HG02610 (cell line): ENCODE data around the gene ASB8.

Source experiments
- ATAC-seq: cut with Tn5 transposase; IDR thresholded peaks from one replicate; pipeline ENCODE4 v1.9.1; 2021; ENCODE audit warnings: mild to moderate bottlenecking, moderate library complexity; ENCODE audit not compliant: unreplicated experiment

The ASB8 gene

DNA sequence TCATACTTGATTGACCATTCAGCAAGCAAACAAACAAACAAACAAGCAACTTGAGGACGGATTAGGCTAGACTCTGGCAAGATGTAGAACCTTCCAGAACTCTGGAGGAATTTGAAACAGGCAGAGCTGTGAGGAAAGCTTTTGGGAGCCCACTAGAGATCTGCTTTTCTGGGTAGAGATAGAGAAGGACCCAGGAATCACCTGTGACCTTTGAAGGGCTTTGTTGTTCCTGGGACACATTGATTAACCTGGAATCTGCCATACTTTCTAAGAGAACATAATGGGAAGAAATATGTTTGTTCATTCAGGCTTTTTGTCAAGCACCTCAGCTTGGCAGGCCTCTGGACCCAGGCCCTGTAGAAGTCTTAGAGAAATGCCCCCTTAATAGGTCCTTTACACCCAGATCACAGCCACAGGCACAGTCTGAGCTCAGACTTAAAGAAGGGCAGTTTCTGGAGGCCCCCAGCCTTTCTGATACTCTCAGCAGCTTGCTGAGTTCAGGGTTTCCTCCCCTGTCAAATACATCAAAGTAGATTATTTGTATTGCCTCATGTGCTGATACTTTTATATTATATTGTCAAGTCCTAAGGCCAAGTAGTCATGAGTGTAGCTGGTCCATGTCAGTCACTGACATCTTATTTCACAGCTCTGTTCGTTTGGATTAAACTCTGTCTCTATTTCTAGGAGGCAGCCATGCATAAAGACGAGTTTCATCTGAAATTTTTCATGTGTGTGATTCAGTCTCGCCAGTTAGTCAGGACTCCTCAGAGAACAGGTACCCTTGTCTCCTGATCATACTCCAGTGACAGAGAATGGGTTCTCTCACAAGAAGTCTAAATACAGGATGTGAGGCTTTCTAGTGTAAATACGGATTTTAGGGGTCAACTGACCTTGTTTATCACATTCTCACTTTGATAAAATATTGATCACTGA is 50.4 kb downstream of the ASB8 start:
- ATAC-seq, result no peak

DNA sequence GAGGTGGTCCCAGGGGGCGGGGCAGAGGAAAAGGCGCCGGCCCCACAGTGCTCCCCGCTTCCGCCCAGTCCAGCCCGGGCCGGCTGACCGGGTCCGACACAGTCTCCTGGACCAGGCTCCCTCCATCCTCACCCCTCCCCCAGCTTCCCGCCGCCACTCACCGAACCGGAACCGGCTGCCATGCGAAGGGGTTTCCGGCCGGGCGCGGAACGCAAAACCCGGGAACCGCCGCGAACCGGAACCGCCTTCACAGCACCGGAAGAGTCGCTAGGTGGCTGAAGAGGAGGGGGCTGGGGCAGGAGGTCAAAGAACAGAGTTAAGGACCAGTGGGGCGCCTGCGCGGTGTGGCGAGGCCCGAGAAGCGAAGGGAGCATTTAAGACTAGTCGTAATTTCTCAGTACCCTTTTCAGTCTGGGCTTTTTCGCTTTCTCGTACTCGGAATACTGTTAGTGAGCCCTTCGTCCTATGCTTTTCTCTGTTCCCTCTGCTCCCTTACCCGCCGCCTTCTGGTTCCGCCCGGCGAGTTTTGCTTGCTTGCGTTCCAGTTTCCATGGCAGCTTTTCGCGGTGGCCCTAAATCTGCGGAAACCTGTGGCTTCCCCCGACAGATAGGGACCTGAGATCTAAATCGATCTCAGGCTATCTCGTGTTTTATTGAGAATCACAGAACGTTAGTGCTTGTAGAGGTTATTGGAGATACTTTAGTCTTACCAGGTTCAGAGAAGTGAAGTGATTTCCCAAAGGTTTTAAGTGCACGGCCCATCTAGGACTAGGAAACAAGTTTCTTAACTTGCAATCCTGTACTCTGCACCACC is 51.2 kb downstream of the ASB8 start, which contains the start of gene SENP1:
SENP1 (minus strand) TSS at position 213 of the 814 bp plus-strand sequence. CDS start 4,607 bp downstream, outside the sequence.
- peak; percentile 73 for ATAC-seq

DNA sequence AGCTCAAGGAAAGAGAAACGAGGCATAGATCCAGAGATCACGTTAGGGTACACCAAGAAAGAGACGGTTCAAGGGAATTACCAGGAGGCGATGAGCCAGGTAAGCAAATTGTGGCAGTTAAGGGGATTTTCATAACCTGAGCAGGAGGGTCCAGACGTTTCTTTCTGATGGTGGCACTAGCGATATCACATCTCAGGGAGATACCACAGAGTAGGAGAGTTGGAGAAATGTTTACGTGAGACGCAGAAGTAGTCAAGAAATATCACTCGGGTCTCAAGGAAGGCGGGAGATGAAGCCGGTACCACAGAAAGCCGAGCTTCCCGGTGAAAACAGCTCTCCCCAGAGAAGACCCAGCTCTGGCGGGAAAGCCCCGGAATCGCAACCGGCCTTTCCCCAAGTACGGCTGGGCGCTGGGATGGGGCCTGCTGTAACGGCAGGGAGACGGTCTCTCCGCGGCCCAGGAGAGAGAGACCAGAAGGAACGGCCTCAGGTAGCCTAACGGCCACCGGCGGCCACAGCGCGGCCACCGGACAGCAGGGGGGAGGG is 51.9 kb downstream of the ASB8 start:
- peak; percentile 45 for ATAC-seq

DNA sequence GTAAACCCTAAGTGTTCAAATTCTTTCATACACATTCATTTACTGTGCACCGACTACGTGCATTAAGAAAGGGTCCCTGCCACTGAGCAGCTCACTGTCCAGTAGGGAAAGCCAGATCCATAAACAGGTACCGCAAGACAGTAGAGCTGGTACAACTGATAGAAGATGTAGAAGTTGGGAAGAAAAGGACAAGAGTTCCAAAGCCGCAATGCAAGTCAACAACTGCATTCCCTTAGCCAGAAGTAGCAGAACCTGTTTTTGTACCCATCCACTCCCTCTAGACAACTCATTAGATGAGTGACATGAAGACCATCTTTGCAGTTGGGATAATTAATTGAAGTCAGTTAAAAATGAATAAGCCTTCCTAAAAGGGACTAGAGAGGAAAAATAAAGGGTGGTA is 52.8 kb downstream of the ASB8 start:
- ATAC-seq, result no peak
